NCI-H2227 (cell line): ENCODE results near the gene POLR2C.
A peak's percentile ranks its signal among the peaks of the same experiment; 100 is the strongest.

Experiments
- DNase-seq: peaks from one replicate; lab custom pipeline; 2025; ENCODE audit not compliant: unreplicated experiment; lab: John Stamatoyannopoulos, UW

The POLR2C gene

DNA sequence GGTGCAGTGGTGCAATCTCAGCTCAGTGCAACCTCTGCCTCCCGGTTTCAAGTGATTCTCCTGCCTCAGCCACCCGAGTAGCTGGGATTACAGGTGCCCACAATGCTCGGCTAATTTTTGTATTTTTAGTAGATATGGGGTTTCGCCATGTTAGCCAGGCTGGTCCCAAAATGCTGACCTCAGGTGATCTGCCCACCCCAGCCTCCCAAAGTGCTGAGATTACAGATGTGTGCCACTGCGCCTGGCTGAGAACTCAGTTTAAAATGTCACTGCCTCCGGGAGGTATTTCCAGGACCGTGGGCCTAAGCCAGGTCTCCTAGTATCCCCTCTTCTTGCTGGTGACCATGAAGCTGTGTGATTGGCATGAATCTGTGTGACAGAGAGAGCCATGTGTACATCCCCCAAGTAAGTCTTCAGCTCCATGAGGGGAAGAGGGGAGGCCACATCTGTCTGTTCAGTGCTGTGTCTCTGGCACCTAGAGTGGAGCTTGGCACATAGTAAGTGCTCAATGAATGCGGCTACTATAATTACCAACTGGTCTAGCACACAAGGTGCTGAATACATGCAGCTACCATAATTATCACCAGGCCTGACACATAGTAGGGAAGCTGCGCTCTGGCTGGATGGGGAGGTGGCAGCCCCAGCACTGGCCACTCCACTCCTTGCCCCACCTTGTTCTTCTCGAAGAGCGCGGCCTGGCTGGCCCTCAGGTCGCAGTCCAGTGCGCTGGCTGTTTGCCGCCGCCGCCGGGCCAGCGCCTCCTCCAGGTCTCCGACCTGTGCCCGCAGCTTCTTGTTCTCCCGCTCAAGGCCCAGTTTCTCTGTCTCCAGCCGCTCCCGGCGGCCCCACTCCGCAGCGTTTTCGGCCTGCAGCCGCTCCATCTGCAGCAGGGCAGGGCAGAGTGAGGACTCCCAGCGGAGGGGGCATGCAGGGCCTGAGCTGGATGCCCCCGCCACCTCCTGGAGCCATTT, 55.2 kb downstream of the POLR2C start:
- DNase-seq: no peak

GRCh38 chr16:57518520-57518919, 56.0 kb downstream of the POLR2C start:
- DNase-seq: no peak

GRCh38 chr16:57518922-57519321, 56.4 kb downstream of the POLR2C start:
- DNase-seq: no peak

GRCh38 chr16:57519796-57520360, 57.4 kb downstream of the POLR2C start:
- peak; percentile 77 for DNase-seq
